Measurements from ENCODE around the gene NFKBIZ.

- TF ChIP-seq CTCF (IDR thresholded peaks at IDR 0.05; ENCODE audit: insufficient read depth, low read length) (no peak), REST (IDR thresholded peaks at IDR 0.05; ENCODE audit: insufficient replicate concordance, low read depth) (no peak)
These were observed 9.2 kb upstream of the NFKBIZ start for GRCh38 chr3:101840066-101840465.
